K562 (cell line): Measurements from ENCODE around the gene GPR4. TPM values are rescaled to one million over a fixed set of nuclear protein-coding genes. Genes with fewer than 3 reads are reported as not detected.

Experiments
- ADNP ChIP-seq: fragments of 200-800 bp; sonication (Bioruptor generic); IDR thresholded peaks from 2 replicates; pipeline ENCODE4 v1.6.1; 2016; ENCODE audit warnings: missing genetic modification characterization, missing compliant biosample characterization
- ARNT ChIP-seq, 2 experiments: fragments of 450-650 bp; IDR thresholded peaks; 2 replicates each; pipeline ENCODE4 v1.6.1; 2016; ENCODE audit warnings: mild to moderate bottlenecking in 1 of 2
- CC2D1A ChIP-seq: fragments of 450-650 bp; IDR thresholded peaks from 2 replicates; pipeline ENCODE4 v1.6.1; 2017; ENCODE audit warnings: mild to moderate bottlenecking
- CEBPG ChIP-seq, 3 experiments: fragments of 200-800 bp in 1 of 3; sonication (Bioruptor generic) in 1 of 3; sonication (generic) in 1 of 3; formaldehyde crosslinking in 1 of 3; IDR thresholded peaks in 2 of 3; conservative IDR thresholded peaks in 1 of 3; 2 replicates each; pipeline versions ENCODE4 v1.6.1 to v1.8.0; 2016 to 2022; ENCODE audit warnings: missing compliant biosample characterization in 2 of 3, missing genetic modification characterization in 2 of 3, mild to moderate bottlenecking in 1 of 3, missing genetic modification reagents in 1 of 3
- ELF4 ChIP-seq: fragments of 450-650 bp; formaldehyde crosslinking; IDR thresholded peaks from 2 replicates; pipeline ENCODE4 v1.4.0; 2022; ENCODE audit warnings: missing genetic modification characterization
- EZH2 ChIP-seq: IDR thresholded peaks from 2 replicates; pipeline ENCODE4 v1.6.1; 2012; ENCODE audit warnings: low read depth, mild to moderate bottlenecking, inconsistent platforms, low read length, borderline replicate concordance
- FOXA1 ChIP-seq: fragments of 450-650 bp; IDR thresholded peaks from 2 replicates; pipeline ENCODE4 v1.6.1; 2016; ENCODE audit warnings: mild to moderate bottlenecking, borderline replicate concordance
- HDAC8 ChIP-seq: fragments of 450-650 bp; IDR thresholded peaks from 2 replicates; pipeline ENCODE4 v1.6.1; 2016; ENCODE audit warnings: mild to moderate bottlenecking, missing genetic modification characterization, moderate library complexity, missing compliant biosample characterization
- MIER1 ChIP-seq: fragments of 450-650 bp; IDR thresholded peaks from 2 replicates; pipeline ENCODE4 v1.6.1; 2016; ENCODE audit warnings: antibody characterized with exemption, mild to moderate bottlenecking, low read depth
- NCOA4 ChIP-seq: fragments of 450-650 bp; IDR thresholded peaks from 2 replicates; pipeline ENCODE4 v1.6.1; 2018; ENCODE audit warnings: mild to moderate bottlenecking; ENCODE audit not compliant: partially characterized antibody
- NKRF ChIP-seq: fragments of 450-650 bp; IDR thresholded peaks from 2 replicates; pipeline ENCODE4 v1.6.1; 2016; ENCODE audit warnings: borderline replicate concordance
- NR1H2 ChIP-seq: sonication (generic); formaldehyde crosslinking; IDR thresholded peaks from 2 replicates; pipeline ENCODE4 v1.4.0; 2020; ENCODE audit warnings: mild to moderate bottlenecking, missing genetic modification reagents
- RBFOX2 ChIP-seq: fragments of 200-400 bp; formaldehyde crosslinking; IDR thresholded peaks from 2 replicates; pipeline ENCODE4 v1.6.1; 2017; ENCODE audit warnings: low read depth, mild to moderate bottlenecking, low read length, moderate library complexity
- RBM14 ChIP-seq: fragments of 200-400 bp; formaldehyde crosslinking; IDR thresholded peaks from 2 replicates; pipeline ENCODE4 v1.6.1; 2018; ENCODE audit warnings: low read depth, mild to moderate bottlenecking, low read length, moderate library complexity, borderline replicate concordance; ENCODE audit not compliant: insufficient read depth
- RBM22 ChIP-seq: fragments of 200-400 bp; formaldehyde crosslinking; IDR thresholded peaks from 2 replicates; pipeline ENCODE4 v1.6.1; 2018; ENCODE audit warnings: low read length, low read depth; ENCODE audit not compliant: poor library complexity, severe bottlenecking
- RBM39 ChIP-seq: fragments of 200-400 bp; formaldehyde crosslinking; optimal IDR thresholded peaks from 2 replicates; pipeline ENCODE3; 2018; ENCODE audit warnings: low read depth, low read length
- SIN3B ChIP-seq: fragments of 450-650 bp; IDR thresholded peaks from 2 replicates; pipeline ENCODE4 v1.6.1; 2017; ENCODE audit warnings: low read depth, mild to moderate bottlenecking, moderate library complexity
- SREBF1 ChIP-seq: fragments of 150-350 bp; IDR thresholded peaks from 2 replicates; pipeline ENCODE4 v1.6.1; 2014; ENCODE audit warnings: antibody characterized with exemption, low read depth, low read length, borderline replicate concordance
- TARDBP ChIP-seq: fragments of 450-650 bp; IDR thresholded peaks from 2 replicates; pipeline ENCODE4 v1.6.1; 2016
- TCF7L2 ChIP-seq: fragments of 150-350 bp; IDR thresholded peaks from 2 replicates; pipeline ENCODE4 v1.6.1; 2016; ENCODE audit warnings: low read depth, mild to moderate bottlenecking, low read length, moderate library complexity
- ZNF12 ChIP-seq: sonication (generic); formaldehyde crosslinking; IDR thresholded peaks from 2 replicates; pipeline ENCODE4 v1.4.0; 2020; ENCODE audit warnings: mild to moderate bottlenecking, missing genetic modification reagents
- ZNF143 ChIP-seq: sonication (generic); formaldehyde crosslinking; IDR thresholded peaks from 2 replicates; pipeline ENCODE4 v1.9.0; 2022; ENCODE audit warnings: mild to moderate bottlenecking, missing genetic modification reagents
- ZNF239 ChIP-seq: fragments of 250-450 bp; sonication (Bioruptor Pico); IDR thresholded peaks from 2 replicates; pipeline ENCODE4 v1.4.0; 2020; ENCODE audit warnings: mild to moderate bottlenecking
- ZNF589 ChIP-seq: fragments of 200-800 bp; sonication (Bioruptor generic); IDR thresholded peaks from 2 replicates; pipeline ENCODE4 v1.6.1; 2016; ENCODE audit warnings: low read depth, missing genetic modification characterization, missing compliant biosample characterization
- ZNF668 ChIP-seq: fragments of 250-450 bp; sonication (Bioruptor Pico); IDR thresholded peaks from 2 replicates; pipeline ENCODE4 v1.8.0; 2022; ENCODE audit warnings: mild to moderate bottlenecking, inconsistent platforms
- polyA plus RNA-seq, 8 experiments: library from polyadenylated mRNA; depleted of rRNA in 4 of 8; stranded (reverse) in 5 of 8; unstranded in 3 of 8; fragments of >200 nt; fragmentation: Nextera tagmentation in 2 of 8; fragmentation: Illumina TruSeq in 1 of 8; extraction: Ambion mirVana in 2 of 8; extraction: Trizol in 1 of 8; gene quantifications; 2 replicates each; pipeline versions ENCODE4 v1.2.1 to v1.2.3, GENCODE V29; 2011 to 2014; ENCODE audit warnings: inconsistent platforms in 1 of 8, missing spikeins in 1 of 8
- total RNA-seq, 7 experiments: library from RNA; depleted of rRNA in 6 of 7; stranded (reverse); fragments of >200 nt in 6 of 7; fragmentation: Illumina TruSeq in 2 of 7; extraction: Trizol in 2 of 7; gene quantifications; 2 replicates each; pipeline versions ENCODE4 v1.2.1 to v1.2.3, GENCODE V29; 2011 to 2021; ENCODE audit warnings: low replicate concordance in 1 of 7
- TF ChIP-seq, protein P1 (sequence below): fragments of 250-450 bp; sonication (Bioruptor Pico); IDR thresholded peaks from 2 replicates; pipeline ENCODE4 v1.4.0; 2020; ENCODE audit warnings: mild to moderate bottlenecking, moderate library complexity

The GPR4 gene
- total and polyA plus RNA-seq, 9 of the 15 experiments (the other 6 are each of a cell fraction or from before 2014, with no cell fraction given) = 0.03 to 0.09 (median 0.04) TPM; not detected in 5

GRCh38 chr19:45645631-45646344, 43.8 kb upstream of the GPR4 start (continued):
- TF ChIP-seq ARNT (IDR thresholded peaks at IDR 0.05) (peak; percentile 90 to 92; a peak in 3 of 4 replicates), NCOA4 (no peak), NR1H2 (CRISPR knock-in tag) (no peak), ZNF239 (CRISPR knock-in tag) (no peak), ZNF143 (no peak), HDAC8 (tag) (no peak), RBM14 (no peak), SREBF1 (no peak), TARDBP (peak; percentile 71), ELF4 (CRISPR knock-in tag) (no peak), ZNF668 (CRISPR knock-in tag) (no peak), RBM39 (peak; percentile 39), SIN3B (no peak), RBM22 (no peak), EZH2 (no peak), ADNP (tag) (no peak), CEBPG (CRISPR knock-in tag; IDR thresholded peaks at IDR 0.05) (no peak), CEBPG (tag; conservative IDR thresholded peaks at IDR 0.05 in 1 of 2, IDR thresholded peaks at IDR 0.05 in 1 of 2) (no peak), NKRF (no peak), FOXA1 (no peak), CC2D1A (peak; percentile 76), TCF7L2 (0 out of 2 replicates have a peak, but pooled peaks have one; percentile 18), ZNF589 (CRISPR knock-in tag) (no peak), ZNF12 (CRISPR knock-in tag) (no peak), RBFOX2 (peak; percentile 34; the same call in 1 of the 2 replicates), MIER1 (no peak; the same call in 1 of the 2 replicates)
- TF ChIP-seq, protein P1, sequence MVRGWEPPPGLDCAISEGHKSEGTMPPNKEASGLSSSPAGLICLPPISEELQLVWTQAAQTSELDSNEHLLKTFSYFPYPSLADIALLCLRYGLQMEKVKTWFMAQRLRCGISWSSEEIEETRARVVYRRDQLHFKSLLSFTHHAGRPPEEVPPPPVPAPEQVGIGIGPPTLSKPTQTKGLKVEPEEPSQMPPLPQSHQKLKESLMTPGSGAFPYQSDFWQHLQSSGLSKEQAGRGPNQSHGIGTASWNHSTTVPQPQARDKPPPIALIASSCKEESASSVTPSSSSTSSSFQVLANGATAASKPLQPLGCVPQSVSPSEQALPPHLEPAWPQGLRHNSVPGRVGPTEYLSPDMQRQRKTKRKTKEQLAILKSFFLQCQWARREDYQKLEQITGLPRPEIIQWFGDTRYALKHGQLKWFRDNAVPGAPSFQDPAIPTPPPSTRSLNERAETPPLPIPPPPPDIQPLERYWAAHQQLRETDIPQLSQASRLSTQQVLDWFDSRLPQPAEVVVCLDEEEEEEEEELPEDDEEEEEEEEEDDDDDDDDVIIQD (CRISPR knock-in tag) = no peak
